Osteoblast (primary cell): Measurements from ENCODE around the gene CROCC2. TPM values are rescaled to one million over a fixed set of nuclear protein-coding genes. Genes with fewer than 3 reads are reported as not detected.
A peak's percentile ranks its signal among the peaks of the same experiment; 100 is the strongest.

Experiments used
- DNase-seq: peaks from one replicate; pipeline ENCODE4 v3.0.0; 2011; ENCODE audit warnings: low spot score, mixed read lengths; ENCODE audit not compliant: insufficient read length; ENCODE audit errors: missing footprints
- H2AFZ ChIP-seq: 2 replicates; pipeline ENCODE4 v1.6.0; 2011; ENCODE audit warnings: mild to moderate bottlenecking, low read length
- H3K27ac ChIP-seq: 2 replicates; pipeline ENCODE4 v1.5.1; 2011; ENCODE audit warnings: mild to moderate bottlenecking, low read depth, low read length, moderate library complexity
- H3K27me3 ChIP-seq: 2 replicates; pipeline ENCODE4 v1.6.0; 2012; ENCODE audit warnings: mild to moderate bottlenecking, control low read depth, inconsistent platforms, low read length, moderate library complexity; ENCODE audit not compliant: insufficient read depth
- H3K36me3 ChIP-seq: 2 replicates; pipeline ENCODE4 v1.5.1; 2011; ENCODE audit warnings: mild to moderate bottlenecking, low read length, control low read depth, moderate library complexity; ENCODE audit not compliant: insufficient read depth
- H3K4me1 ChIP-seq: 2 replicates; pipeline ENCODE4 v1.5.1; 2011; ENCODE audit warnings: mild to moderate bottlenecking, low read length, control low read depth, moderate library complexity; ENCODE audit not compliant: insufficient read depth
- H3K4me2 ChIP-seq: 2 replicates; pipeline ENCODE4 v1.6.0; 2011; ENCODE audit warnings: mild to moderate bottlenecking, low read length; ENCODE audit not compliant: insufficient read depth
- H3K4me3 ChIP-seq: fragments of 200-600 bp; sonication (generic); 3 replicates; pipeline ENCODE4 v1.5.1; 2012; ENCODE audit warnings: mild to moderate bottlenecking, low read length, inconsistent platforms; ENCODE audit not compliant: insufficient read depth
- H3K79me2 ChIP-seq: 2 replicates; pipeline ENCODE4 v1.6.0; 2012; ENCODE audit warnings: mild to moderate bottlenecking, low read length, control low read depth, inconsistent platforms; ENCODE audit not compliant: insufficient read depth
- H3K9me3 ChIP-seq: 2 replicates; pipeline ENCODE4 v1.5.1; 2011; ENCODE audit warnings: low read depth, low read length, control low read depth
- H4K20me1 ChIP-seq: 2 replicates; pipeline ENCODE4 v1.6.0; 2012; ENCODE audit warnings: mild to moderate bottlenecking, low read length, control low read depth; ENCODE audit not compliant: insufficient read depth
- total RNA-seq: library from RNA; depleted of rRNA; stranded (reverse); fragments of >200 nt; gene quantifications from 2 replicates; pipeline ENCODE4 v1.2.3, GENCODE V29; 2012
- TF ChIP-seq, protein P1 (sequence below): IDR thresholded peaks from 2 replicates; pipeline ENCODE4 v1.5.1; 2011; ENCODE audit warnings: mild to moderate bottlenecking, low read depth, low read length, moderate library complexity; ENCODE audit errors: extremely low read depth

The CROCC2 gene
- total RNA-seq, 1 donor, result under 0.01 TPM

GRCh38 chr2:240956935-240957655, 51.0 kb downstream of the CROCC2 start:
- TF ChIP-seq, protein P1, sequence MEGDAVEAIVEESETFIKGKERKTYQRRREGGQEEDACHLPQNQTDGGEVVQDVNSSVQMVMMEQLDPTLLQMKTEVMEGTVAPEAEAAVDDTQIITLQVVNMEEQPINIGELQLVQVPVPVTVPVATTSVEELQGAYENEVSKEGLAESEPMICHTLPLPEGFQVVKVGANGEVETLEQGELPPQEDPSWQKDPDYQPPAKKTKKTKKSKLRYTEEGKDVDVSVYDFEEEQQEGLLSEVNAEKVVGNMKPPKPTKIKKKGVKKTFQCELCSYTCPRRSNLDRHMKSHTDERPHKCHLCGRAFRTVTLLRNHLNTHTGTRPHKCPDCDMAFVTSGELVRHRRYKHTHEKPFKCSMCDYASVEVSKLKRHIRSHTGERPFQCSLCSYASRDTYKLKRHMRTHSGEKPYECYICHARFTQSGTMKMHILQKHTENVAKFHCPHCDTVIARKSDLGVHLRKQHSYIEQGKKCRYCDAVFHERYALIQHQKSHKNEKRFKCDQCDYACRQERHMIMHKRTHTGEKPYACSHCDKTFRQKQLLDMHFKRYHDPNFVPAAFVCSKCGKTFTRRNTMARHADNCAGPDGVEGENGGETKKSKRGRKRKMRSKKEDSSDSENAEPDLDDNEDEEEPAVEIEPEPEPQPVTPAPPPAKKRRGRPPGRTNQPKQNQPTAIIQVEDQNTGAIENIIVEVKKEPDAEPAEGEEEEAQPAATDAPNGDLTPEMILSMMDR, result no peak
- Histone ChIP-seq H3K9me3 (no peaks in the 10 kb centered on the region), H3K36me3 (no peaks in the 10 kb centered on the region), H3K79me2 (no peaks in the 10 kb centered on the region), H4K20me1 (no peaks in the 10 kb centered on the region), H2AFZ (no peak overlapping the region), H3K4me1 (peaks cover 24% of the 10 kb centered on the region), H3K27ac (no peak overlapping the region), H3K4me3 (no peak overlapping the region), H3K4me2 (no peak overlapping the region), H3K27me3 (no peaks in the 10 kb centered on the region)
- DNase-seq, result peak; percentile 81

DNA sequence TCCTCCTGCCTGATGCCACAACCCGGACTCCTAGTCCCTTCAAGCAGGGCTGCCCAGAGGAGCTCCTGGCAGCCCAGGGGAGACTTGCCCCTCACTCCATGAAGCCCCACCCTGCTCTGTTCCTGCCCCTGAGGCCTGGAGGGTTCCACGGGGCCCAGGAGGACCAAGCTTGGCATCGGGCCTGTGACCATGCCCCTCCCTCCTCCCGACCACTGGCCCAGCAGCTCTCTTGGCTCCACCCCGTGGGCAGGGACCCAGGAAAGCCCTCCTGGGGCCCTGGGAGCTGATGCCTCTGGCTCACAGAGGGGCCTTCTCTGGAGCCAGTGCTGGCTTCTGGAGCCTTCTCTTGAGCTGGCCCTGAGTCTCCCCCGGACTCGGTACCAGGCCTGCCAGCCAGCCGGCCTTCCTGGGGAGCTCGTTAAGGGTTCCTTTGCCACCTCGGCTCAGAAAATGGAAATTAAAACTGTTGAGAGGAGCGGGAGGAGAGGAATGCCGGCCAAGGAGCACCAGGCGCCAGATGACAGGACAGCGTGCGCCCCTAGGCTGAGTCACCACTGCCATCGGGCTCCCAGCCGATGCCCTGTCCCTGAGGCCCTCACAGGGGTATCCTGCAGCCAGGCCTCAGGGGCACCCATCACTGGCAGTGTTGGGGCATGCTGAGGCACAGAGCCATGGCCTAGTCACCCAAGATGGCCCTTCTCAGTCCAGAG, 51.7 kb downstream of the CROCC2 start:
- Histone ChIP-seq H3K27ac (no peak overlapping the region), H3K9me3 (no peaks in the 10 kb centered on the region), H3K4me3 (no peak overlapping the region), H4K20me1 (no peaks in the 10 kb centered on the region), H3K36me3 (no peaks in the 10 kb centered on the region), H3K4me1 (peaks cover 24% of the 10 kb centered on the region), H3K79me2 (no peaks in the 10 kb centered on the region), H3K4me2 (no peak overlapping the region), H2AFZ (no peak overlapping the region), H3K27me3 (no peaks in the 10 kb centered on the region)
- TF ChIP-seq, protein P1, result no peak
- DNase-seq, result peak; percentile 89

DNA sequence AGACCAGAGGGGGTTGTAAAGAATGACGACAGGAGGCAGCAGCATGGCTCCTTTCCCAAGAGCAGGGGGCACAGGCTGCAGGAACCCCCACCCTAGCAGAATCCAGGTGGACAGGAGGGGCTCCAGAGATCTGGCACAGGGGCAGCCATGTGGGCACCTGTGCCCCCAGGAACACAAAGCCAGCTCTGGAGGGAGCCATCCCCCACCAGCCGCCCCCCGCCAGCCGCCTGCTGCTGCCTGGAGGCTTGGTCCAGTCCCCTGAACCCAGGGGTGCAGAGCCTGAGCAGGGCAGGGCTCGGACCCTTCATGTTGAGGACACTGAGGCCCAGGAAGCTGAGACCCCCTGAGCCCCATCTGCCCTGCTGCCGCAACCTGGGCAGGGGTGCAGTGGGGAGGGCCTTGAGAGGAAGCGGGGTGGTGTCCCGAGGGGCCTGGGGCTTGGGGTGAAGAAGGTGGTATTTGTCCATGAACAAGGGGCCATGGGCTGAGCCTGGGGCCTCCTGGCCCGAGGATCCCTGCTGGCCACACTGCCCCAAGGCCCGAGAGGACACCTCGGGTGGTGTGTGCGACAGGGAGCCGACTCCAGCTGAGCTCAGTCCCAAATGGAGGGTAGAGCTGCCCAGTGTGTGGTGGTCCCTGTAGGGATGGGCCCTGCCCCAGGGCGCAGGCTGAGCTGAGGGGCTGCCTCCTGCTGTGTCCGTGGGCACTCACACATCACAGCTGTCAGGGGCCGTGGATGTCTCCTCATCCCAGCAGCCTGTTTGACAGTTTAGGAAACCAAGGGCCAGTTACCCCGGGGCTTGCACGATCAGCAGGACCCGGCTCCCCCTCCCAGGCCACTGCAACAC, 52.5 kb downstream of the CROCC2 start:
- Histone ChIP-seq H3K79me2 (no peaks in the 10 kb centered on the region), H3K4me1 (peaks cover 24% of the 10 kb centered on the region), H3K9me3 (no peaks in the 10 kb centered on the region), H3K36me3 (no peaks in the 10 kb centered on the region), H3K4me3 (no peak overlapping the region), H4K20me1 (no peaks in the 10 kb centered on the region), H3K27me3 (no peaks in the 10 kb centered on the region), H2AFZ (no peak overlapping the region), H3K27ac (no peak overlapping the region), H3K4me2 (no peak overlapping the region)
- peak; percentile 81 for DNase-seq
- TF ChIP-seq, protein P1, result no peak
